Measurements from ENCODE around the gene NTN1.

The NTN1 gene

GRCh38 chr17:9237661-9238301 is 216.5 kb downstream of the NTN1 start (continued):
- TF ChIP-seq ZNF248 (tag by site-specific recombination; IDR thresholded peaks at IDR 0.05): no peak
- TF ChIP-seq SCRT2 (tag by site-specific recombination; IDR thresholded peaks at IDR 0.05): no peak
- no peak for TF ChIP-seq REST (tag by site-specific recombination; IDR thresholded peaks at IDR 0.05)
- TF ChIP-seq ZNF398 (tag by site-specific recombination; IDR thresholded peaks at IDR 0.05): no peak
- no peak for TF ChIP-seq ZNF404 (tag by site-specific recombination; IDR thresholded peaks at IDR 0.05)

GRCh38 chr17:9238340-9239245 is 217.3 kb downstream of the NTN1 start:
- Histone ChIP-seq H3K36me3 (ENCODE audit: control insufficient read depth in 2 of 2, insufficient read depth in 1 of 2, low read length in 2 of 2) (no peaks in the 10 kb centered on the region), H3K9me3 (ENCODE audit: control insufficient read depth, insufficient read depth, low read depth, low read length) (no peaks in the 10 kb centered on the region), H3K4me3 (ENCODE audit: low read depth, low read length) (no peak overlapping the region), H3K4me1 (ENCODE audit: control insufficient read depth, insufficient read depth, low read length) (peaks cover 17% of the 10 kb centered on the region), H3K27ac (ENCODE audit: extremely low read depth, low read depth, low read length) (no peak overlapping the region; the same call in 1 of the 2 replicates)
- POLR2A ChIA-PET: no interaction called here
- TF ChIP-seq ZNF239 (tag by site-specific recombination; IDR thresholded peaks at IDR 0.05): peak; percentile 54; the same call in 1 of the 2 replicates
- no peak for TF ChIP-seq ZBTB6 (tag by site-specific recombination; IDR thresholded peaks at IDR 0.05)
- peak; percentile 55; the same call in 1 of the 2 replicates for TF ChIP-seq ZNF133 (tag by site-specific recombination; IDR thresholded peaks at IDR 0.05)
- peak; percentile 64 for TF ChIP-seq GLIS1 (tag by site-specific recombination; IDR thresholded peaks at IDR 0.05)
- no peak for TF ChIP-seq ZNF19 (tag by site-specific recombination; IDR thresholded peaks at IDR 0.05; ENCODE audit: low read depth)
- CTCF ChIA-PET: interaction anchor here (0.6 kb wide), 1 partner anchor 165 kb away, joined by 3 read pairs; no protein-coding TSS in a partner anchor

GRCh38 chr17:9239246-9239792 is 218.0 kb downstream of the NTN1 start:
- Histone ChIP-seq H3K4me3 (ENCODE audit: low read depth, low read length) (no peak overlapping the region), H3K4me1 (ENCODE audit: control insufficient read depth, insufficient read depth, low read length) (peaks cover 17% of the 10 kb centered on the region), H3K36me3 (ENCODE audit: control insufficient read depth in 2 of 2, insufficient read depth in 1 of 2, low read length in 2 of 2) (no peaks in the 10 kb centered on the region), H3K27ac (ENCODE audit: extremely low read depth, low read depth, low read length) (peak overlapping the region; percentile 50; the same call in 1 of the 2 replicates), H3K9me3 (ENCODE audit: control insufficient read depth, insufficient read depth, low read depth, low read length) (no peaks in the 10 kb centered on the region)
- TF ChIP-seq ZFHX2 (tag by site-specific recombination; conservative IDR thresholded peaks at IDR 0.05): peak; percentile 69
- TF ChIP-seq ZNF639 (tag by site-specific recombination; IDR thresholded peaks at IDR 0.05): no peak
- no peak for TF ChIP-seq ZNF18 (tag by site-specific recombination; IDR thresholded peaks at IDR 0.05)
- peak; percentile 36 for TF ChIP-seq EGR2 (tag by site-specific recombination; IDR thresholded peaks at IDR 0.05; ENCODE audit: low read depth)
- peak; percentile 67 for TF ChIP-seq ZNF335 (tag by site-specific recombination; conservative IDR thresholded peaks at IDR 0.05)
- no peak for TF ChIP-seq ZSCAN4 (tag by site-specific recombination; IDR thresholded peaks at IDR 0.05)
- POLR2A ChIA-PET: interaction anchor here (1.8 to 2.0 kb wide), 2 partner anchors 22 to 218 kb away, joined by 5 to 6 read pairs; partner anchors contain the start of gene NTN1
- CTCF ChIA-PET: no interaction called here

All from HEK293 (cell line).